GM18861 (cell line): ENCODE data around the gene KRT17.

Experiments used
- ATAC-seq: cut with Tn5 transposase; IDR thresholded peaks from one replicate; pipeline ENCODE4 v1.9.1; 2021; ENCODE audit not compliant: unreplicated experiment

Gene KRT17

DNA sequence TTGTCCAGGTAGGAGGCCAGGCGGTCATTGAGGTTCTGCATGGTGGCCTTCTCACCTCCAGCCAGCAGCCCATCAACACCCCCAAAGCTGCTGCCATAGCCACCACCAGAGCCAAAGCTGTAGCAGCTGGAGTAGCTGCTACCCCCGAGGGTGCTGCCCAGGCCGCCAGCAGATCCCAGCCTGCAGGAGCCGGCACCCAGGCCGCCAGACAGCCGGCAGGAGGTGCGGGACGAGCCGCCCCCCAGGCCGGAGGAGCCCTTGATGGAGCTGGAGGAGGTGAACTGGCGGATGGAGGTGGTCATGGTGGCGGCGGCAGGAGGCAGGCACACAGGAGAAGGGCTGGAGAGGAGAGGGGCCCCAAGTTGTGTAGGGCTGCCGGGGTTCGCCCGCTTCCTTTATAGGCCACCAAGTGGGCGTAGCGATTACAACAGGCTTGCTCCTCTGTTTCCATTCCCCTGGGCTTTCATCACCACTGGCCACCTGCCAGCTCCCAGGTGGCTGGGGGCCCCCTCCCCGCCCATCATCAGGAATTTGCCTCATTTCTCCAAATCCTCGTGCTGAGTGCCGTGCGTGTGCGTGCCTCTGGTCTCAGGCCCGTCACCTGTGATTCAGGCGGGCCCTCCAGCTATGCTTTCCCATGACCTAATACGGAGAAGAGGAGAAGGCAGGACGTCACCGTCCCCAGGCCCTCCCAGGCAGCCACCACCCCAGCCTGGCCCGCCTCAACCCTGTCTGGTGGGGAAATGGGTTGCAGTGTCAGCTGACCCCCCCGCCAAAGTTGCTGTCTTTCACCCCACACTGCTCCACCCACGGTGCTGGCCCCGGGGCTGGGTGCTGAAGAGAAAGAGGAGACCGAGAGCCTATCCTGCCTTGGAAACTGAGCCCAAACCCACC lies at the start of gene KRT17:
Gene KRT17, minus strand, starts transcription at position 368 of the 894 bp plus-strand sequence. Its CDS starts 66 bp downstream, at position 302.
- ATAC-seq = no peak

DNA sequence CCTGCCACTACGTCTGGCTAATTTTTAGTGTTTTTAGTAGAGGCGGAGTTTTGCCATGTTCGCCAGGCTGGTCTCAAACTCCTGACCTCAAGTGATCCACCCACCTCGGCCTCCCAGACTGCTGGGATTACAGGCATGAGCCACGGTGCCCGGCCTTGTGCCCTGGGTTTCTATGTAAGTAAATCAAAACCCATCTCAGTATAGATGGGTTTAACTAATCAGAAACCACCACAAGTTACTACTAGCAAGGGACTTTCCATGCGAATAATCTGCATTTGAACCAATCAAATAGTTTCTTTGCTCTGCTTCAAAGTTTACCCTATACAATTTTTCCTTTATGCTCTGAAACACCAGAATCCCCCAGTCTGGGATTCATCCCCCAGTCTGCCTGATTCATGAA lies 47.8 kb upstream of the KRT17 start:
- ATAC-seq = no peak

DNA sequence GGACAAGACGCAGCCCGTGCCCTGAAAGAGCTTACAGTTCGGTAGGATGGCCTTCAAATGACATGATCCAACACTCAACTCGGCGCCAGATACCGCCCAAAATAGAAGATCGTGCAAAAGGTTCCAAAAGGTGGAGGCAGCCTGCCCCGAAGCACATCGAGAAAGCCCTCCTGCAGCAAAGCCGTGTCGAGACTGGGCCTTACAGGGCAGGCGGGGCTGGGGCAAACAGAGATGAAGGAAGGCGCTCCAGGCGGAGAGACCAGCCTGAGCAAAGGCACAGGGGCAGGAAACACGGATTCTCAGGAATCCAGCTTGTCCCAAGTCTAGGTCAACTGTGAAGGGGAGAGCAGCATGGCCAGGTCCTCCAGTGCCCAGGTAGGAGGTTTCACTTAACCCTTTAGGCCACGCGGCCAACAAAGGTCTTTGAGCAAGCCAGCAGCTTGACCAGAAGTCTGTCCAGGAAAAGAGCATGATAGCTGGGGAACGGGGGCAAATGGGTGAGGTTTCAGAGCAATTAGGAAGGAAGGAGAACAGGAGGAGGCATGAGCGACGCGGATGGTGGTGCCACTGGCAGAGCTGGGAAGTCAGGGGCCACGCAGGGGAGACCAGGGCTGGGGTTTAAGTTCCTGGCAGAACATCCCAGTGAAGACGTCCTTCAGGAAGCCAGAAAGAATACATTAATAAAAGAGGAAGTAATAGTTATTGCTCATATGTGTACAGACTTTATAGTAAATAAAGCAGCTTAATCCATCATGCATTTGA lies 43.1 kb upstream of the KRT17 start:
- ATAC-seq = no peak

- no peak for ATAC-seq
Observed at GRCh38 chr17:41666708-41667279, 42.4 kb upstream of the KRT17 start.

GRCh38 chr17:41666237-41666641 lies 41.9 kb upstream of the KRT17 start:
- ATAC-seq = peak; percentile 35

GRCh38 chr17:41665566-41666236 lies 41.3 kb upstream of the KRT17 start:
- peak; percentile 36 for ATAC-seq

DNA sequence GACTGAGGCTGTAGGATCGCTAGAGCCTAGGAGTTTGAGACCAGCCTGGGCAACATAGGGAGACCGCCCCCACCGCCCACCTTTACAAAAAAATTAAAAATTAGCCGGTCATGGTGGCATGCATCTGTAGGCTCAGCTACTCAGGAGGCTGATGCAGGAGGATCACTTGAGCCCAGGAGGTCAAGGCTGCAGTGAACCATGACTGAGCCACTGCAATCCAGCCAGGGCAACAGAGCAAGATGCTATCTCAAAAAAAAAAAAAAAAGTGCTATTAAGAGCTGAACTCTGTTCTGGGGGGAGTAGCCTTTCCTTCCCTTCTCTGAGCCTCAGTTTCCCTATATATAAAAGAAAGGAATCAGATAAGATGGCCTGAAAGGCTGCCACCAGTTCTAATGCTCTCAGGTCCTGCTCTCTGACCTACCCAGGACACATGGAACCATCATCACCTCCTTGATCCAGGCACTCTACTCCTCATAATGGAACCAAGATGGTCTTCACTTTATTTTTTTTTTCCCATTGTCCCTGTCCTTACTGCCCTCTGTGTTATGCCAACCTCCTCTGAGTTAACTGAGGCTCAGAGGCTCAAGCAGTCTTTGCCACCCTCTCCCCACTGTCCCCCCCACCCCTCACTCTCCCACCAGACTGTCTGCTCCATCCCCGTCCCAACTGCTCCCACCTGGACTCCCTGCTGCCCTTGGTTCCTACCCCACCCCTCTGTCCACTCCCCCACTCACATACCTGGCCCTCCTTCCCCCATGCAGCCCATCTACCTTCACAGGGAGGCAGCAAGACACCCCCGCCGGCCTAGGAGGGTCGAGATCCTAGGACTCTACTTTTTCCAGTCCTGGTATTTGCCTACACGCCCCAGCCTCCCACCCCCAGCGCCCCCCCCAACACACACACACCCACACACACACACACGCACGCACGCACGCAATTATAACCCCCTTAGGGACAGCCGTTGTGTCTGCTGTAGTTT lies 40.5 kb upstream of the KRT17 start:
- no peak for ATAC-seq

DNA sequence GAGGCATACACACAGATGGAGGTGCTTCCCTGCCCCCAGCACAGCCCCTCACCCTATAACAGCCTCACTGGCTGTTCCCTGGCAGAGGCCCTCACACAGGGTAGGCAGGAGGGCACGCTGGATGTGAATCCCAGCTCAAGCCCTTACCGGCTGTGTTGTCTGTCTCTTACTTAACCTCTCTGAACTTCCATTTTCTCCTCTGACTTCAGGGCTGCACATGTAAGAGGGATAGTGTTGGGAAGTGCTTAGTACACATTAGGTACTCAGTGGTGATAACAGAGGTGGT lies 39.7 kb upstream of the KRT17 start:
- ATAC-seq = no peak

DNA sequence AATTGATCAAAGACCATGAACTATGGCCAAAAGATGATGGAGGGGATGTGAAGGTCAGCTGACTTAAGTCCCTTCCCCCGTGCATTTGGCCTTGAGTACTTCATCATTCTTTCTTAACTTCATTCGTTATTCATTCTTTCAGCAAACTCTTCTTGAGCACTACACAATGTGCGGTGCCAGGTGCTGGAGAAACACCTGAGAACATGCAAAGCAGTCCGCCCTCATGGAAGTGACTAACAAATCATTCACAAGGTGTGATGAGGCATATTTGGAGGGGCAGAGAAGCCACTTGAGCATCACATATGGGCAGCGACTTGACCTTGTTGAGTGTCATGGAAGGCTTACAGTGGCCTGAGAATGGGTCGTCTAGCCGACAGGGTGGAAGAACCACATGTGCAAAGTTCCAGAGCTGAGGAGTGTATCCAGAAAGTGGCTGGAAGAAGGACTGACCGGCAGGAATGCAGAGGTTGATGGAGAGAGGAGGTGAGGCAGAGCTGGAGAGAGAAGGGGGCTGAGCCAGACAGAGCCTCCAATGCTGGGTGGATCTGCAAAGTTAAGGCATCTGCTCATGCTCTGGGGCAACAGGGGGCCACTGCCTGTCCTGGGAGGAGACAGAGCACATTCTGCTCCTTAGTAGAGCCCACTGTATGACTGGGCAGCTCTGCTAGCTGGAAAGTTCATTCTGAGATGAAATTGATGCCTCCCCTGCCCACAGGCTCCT lies 39.2 kb upstream of the KRT17 start:
- ATAC-seq = no peak

DNA sequence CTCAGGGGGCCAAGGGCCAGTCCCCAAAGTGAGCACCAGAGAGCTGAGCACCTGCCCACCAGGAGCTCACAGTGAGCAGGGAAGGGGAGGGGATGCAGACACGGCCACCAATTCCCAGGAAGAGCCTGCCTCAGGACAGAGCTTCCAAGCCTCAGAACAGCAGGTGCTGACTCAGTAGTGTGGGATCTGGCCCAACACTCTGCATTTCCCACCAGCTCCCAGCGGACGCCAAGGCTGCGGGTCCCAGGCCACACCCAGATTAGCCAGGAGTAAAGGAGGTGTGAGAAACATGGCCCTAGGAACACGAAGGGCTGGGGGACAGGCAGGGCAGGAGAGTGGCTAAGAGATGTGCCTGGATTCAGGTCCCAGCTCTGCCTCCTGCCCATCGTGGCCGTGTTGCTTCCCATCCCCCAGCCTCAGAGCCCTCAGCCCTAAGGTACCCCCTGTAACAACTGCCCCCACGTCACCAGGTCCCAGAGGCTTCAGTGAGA lies 35.9 kb upstream of the KRT17 start:
- ATAC-seq = no peak

DNA sequence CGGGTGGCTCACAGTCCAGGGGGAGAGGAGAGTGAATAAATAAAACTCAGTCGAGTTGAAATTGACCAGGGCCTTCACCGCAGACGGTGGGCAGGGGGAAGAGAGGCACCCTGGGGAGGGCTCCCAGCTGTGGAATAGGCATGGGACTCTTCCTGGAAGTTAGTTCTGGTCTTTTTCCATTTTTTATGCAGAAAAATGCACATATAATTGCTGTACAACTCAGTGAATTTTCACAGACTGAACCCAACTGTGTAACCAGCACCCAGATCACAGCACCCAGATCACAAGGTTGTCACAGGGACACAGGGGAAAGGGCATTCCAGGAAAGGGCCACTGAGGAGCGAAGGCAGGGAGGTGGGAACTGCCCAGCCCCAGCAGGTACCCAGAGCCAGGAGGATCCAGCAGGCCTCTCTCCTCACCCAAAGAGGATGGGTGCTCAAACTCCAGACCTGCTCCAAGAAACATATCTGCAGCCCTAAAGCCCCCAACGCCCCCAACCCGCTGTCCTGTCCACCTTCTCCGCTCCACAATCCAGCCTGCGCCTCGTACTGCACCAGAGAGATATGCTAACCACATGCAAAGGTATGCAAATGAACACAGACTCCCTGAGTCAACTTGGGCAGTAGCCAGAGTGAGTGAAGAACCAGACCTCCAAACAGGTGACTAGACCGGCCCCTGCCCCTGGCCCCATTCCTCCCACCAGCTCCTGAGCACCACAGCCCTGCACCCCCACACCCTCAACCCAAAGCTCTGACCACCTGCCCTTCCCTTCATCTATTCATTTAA lies 35.2 kb upstream of the KRT17 start:
- ATAC-seq = no peak

DNA sequence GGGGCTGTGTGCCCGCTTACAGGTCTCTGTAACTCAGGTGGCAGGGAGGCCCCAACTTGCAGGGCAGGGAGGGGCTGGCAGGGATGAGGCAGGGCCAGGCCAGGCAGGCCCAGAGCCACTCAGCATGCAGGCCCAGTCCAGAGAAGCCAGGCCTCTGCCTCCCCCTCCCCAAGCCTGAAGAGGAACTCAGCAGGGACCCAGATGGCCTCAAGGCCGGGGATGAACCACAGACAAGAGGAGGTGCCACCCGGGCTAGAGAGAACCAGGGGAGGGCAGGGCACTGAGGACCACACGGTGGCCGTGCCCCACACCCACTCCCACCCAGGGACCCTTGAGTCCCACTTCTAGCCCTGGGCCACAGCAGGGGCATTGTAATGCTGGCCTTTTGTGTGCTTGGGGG lies 34.5 kb upstream of the KRT17 start:
- no peak for ATAC-seq

- no peak for ATAC-seq
Observed at GRCh38 chr17:41657936-41658335, 33.6 kb upstream of the KRT17 start.

GRCh38 chr17:41657176-41657754 lies 32.9 kb upstream of the KRT17 start:
- ATAC-seq = no peak

DNA sequence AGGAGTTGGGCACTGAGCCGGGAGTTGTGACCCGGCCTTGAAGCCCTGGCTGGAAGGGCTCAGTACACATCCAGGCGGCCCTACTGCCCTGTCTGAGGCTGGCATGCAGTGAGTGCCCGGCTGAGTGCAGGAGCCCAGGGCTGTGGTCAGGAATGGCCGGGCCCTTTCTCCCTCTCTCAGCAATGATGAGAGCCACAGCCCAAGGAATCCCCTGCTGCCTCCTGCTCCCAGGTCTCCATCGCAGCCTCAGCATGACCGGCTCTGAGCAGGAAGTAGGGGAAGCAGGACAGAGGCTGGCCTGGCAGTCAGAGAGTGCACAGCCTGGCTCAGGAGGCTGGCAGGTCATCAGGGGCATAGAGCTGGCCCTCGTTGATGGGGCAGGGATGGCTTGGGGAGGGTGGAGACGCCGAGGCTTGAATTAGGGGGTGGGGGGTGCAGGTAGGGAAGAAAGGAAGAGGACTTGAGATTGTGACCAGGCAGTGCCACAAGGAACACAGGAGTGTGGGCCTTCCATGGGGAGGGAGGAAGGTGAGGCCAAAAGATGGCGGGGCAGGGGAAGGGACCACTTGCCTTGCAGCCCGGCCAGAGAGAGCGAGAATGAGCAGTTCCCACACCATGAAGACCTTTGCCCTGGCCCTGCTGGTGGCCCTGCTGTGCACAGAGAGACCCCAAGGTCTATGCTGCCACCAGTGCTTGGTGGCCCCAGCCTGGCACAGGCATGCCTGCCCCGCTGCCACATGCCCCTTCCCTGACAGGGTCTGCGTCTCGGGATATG lies 32.1 kb upstream of the KRT17 start:
- no peak for ATAC-seq

DNA sequence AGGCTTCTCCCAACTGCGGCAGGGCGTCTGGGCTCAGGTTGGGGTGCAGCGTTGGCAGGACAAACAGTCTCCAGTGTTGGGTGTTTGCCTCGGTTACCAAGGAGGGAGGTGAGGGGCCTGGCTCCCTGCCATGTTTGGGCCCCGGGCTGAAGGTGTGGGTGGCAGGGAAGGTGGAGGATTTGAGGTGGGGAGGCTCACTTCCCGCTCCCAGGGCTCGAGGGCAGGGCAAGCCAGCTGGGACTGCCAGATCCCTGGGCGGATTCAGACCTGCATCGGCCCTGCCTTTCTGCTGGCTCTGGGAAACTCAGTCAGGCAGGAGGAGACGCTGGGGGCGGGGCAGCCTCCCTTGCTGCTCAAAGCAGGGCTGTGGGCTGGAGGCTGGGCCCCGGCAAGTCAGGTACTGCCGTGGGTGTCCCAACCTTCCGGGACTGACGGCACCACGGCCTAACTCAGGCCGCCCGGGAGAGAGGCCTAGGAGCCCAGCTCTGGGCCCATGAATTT lies 31.3 kb upstream of the KRT17 start:
- no peak for ATAC-seq
